H1 (cell line): Measurements from ENCODE around the gene LTN1. TPM values are rescaled to one million over a fixed set of nuclear protein-coding genes. Genes with fewer than 3 reads are reported as not detected.

ENCODE experiments used
- EP300 ChIP-seq, 2 experiments: IDR thresholded peaks; 1 replicate in 1 of 2; 2 replicates in 1 of 2; pipeline ENCODE4 v1.6.1; 2011 to 2012; ENCODE audit warnings: low read depth in 2 of 2, low read length in 2 of 2, mild to moderate bottlenecking in 2 of 2, borderline replicate concordance in 1 of 2, inconsistent platforms in 1 of 2, moderate library complexity in 1 of 2
- USF2 ChIP-seq: IDR thresholded peaks from 2 replicates; pipeline ENCODE4 v1.6.1; 2011; ENCODE audit warnings: low read length, improper control_type of control experiment
- polyA plus RNA-seq, 7 experiments: library from polyadenylated mRNA; depleted of rRNA in 3 of 7; stranded (reverse) in 5 of 7; unstranded in 2 of 7; fragments of >200 nt in 5 of 7; fragments of 200-250 nt in 2 of 7; gene quantifications; 1 replicate in 5 of 7; 2 replicates in 1 of 7; 4 replicates in 1 of 7; pipeline versions ENCODE4 v1.2.1 to v1.2.3, GENCODE V29; 2011 to 2013; ENCODE audit warnings: missing spikeins in 2 of 7, mixed read lengths in 2 of 7
- total RNA-seq: library from RNA; stranded (reverse); fragmentation: NEBNext Ultra II Directional; extraction: Animal tissue kit (Norgen Biotek cat#: 25700); gene quantifications from 2 replicates; pipeline ENCODE4 v1.2.1, GENCODE V29; 2021

Gene LTN1
- total and polyA plus RNA-seq, 2 of the 8 experiments (the other 6 are each of a cell fraction or from before 2014, with no cell fraction given) = 3.2 to 23.5 TPM

- TF ChIP-seq USF2 (no peak), EP300 (IDR thresholded peaks at IDR 0.05; ENCODE audit: borderline replicate concordance in 1 of 2, low read depth in 2 of 2, low read length in 2 of 2) (no peak)
These were observed 92.2 kb downstream of the LTN1 start (continued) for GRCh38 chr21:28900481-28900880.
